GM15510 (cell line): ENCODE measurements around the gene TYW1.

Experiments used
- POLR2A ChIP-seq: IDR thresholded peaks from 3 replicates; pipeline ENCODE4 v1.6.1; 2011; ENCODE audit warnings: borderline replicate concordance; ENCODE audit not compliant: insufficient read length; ENCODE audit errors: extremely low read depth

Gene TYW1

GRCh38 chr7:67210567-67210966 lies 213.9 kb downstream of the TYW1 start:
- TF ChIP-seq POLR2A: no peak

GRCh38 chr7:67251986-67252558 lies 255.4 kb downstream of the TYW1 start:
- no peak for TF ChIP-seq POLR2A

GRCh38 chr7:67267914-67268313 lies 271.3 kb downstream of the TYW1 start:
- TF ChIP-seq POLR2A: no peak
